HG02759 (cell line): ENCODE data around the gene SPTBN4.
A peak's percentile ranks its signal among the peaks of the same experiment; 100 is the strongest.
"Not testable (repeated sequence)": the region's sequence is repeated elsewhere in the genome, so short reads cannot be mapped to it uniquely, and the experiment has no call there.

Experiments
- ATAC-seq: cut with Tn5 transposase; IDR thresholded peaks from one replicate; pipeline ENCODE4 v1.9.1; 2021; ENCODE audit warnings: mild to moderate bottlenecking, moderate library complexity; ENCODE audit not compliant: unreplicated experiment

The SPTBN4 gene

DNA sequence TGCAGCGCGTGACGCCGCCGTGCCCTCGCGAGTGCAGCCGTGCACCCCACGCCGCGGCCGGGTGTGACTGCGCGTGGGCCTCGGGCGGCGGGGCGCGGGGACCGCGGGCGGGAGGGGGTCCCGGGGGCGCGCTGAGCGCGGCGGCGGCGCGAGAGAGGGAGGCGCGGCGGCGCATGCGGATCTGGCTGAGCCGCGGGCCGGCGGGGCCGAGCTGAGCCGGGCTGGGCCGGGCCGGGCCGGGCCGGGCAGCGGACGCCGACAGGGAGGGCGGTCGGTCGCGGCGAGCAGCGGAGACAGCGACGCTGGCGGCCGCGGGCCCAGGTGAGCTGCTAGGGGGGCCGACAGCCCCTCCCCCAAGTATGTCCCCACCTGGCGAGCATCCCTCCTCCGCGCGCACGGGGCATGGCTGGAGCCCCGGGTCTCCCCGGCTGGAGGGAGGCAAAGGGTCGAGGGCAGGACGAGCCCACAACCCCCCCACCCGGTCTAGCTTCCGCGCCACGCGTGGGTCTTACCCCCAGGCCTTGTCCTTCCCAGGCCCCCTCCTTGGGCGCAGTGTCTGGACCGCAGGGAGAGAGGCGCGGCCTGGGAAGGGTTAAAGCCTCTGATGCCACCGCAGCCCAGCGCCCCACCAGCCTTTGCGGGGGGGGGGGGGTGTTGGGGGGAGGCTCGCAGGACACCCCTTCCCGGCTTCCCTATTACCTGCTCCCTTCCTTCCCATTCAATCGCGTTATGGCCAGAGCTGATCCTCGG is at the start of gene SPTBN4:
TSS of gene SPTBN4 (plus strand) at position 17 of the 750 bp plus-strand sequence. CDS start 5,621 bp downstream, outside the sequence.
- ATAC-seq: no peak

GRCh38 chr19:40417643-40417981 is 49.2 kb upstream of the SPTBN4 start:
- no peak for ATAC-seq

DNA sequence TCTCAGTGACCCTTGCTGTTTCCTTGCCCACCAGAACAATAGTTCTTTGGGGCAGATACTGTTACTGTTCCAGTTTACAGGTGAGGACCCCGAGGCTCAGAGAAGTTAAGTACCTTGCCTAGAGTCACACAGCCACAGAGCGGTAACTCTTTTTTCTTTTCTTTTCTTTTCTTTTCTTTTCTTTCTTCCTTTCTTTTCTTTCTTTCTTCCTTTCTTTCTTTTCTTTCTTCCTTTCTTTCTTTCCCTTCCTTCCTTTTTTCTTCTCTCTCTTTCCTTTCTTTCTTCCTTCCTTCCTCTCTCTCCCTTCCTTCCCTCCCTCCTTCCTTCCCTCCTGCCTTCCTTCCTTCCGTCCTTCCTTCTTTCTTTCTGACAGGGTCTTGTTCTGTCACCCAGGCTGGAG is 48.8 kb upstream of the SPTBN4 start:
- ATAC-seq: no peak

GRCh38 chr19:40419066-40419612 is 47.7 kb upstream of the SPTBN4 start:
- ATAC-seq: no peak

GRCh38 chr19:40419780-40420179 is 47.0 kb upstream of the SPTBN4 start:
- no peak for ATAC-seq

DNA sequence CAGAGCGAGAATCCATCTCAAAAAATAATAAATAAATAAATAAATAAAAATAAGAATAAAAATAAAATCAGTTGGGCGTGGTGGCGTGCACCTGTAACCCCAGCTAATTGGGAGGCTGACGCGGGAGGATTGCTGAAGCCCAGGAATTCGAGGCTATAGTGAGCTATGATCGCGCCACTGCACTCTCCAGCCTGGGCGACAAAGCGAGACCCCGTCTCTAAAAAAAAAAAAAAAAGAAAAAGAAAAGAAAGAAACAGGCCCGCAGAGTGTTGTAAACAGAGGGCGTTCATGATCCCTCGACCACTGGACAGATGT is 46.4 kb upstream of the SPTBN4 start:
- ATAC-seq: no peak

DNA sequence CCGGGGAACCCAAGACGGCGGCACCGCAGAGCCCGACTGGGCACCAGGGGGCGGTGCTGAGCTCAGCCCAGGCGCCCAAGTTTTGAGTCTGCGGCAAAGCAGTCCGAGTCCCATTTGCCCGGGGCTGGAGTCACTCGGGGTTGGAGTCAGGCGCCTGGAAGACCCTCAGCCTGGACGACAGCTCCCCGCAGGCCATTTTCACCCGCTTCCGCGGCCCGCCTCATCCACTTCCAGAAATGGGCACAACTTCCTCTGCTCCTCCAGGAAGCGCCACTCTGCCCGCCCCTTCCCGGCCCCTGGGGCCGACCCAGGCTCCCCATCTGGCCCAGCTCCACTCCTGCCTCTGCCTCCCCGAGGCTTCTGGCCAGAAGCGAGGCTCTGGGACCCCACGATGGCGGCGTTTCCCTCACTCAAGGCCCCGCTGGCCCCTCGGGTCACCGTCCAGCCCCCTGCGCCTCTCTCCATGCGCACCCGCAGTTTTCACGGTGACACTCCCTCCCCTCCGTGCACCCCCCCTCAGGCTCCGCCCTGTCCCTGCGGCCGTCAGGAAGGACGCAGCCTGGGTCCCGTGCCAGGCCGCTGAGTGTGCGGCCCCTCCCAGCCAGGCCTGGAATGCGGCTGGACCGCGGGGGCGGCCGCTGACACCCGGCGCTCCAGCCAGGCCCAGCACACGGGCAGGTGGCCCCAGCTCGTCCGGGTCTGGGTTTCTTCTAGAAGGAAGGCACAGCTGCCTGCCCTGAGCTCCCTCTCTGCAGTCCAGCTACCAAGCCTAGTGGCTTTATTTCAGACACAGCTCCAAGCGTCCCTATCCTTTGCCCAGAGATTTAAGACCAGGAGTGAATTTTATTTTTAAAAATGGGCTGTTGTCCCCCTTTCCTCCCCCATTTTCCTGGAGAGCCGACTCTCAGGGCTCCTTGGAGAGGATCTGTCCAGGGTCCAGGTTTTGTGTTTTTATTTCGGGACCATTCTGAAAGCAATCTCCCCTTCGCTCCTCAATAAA is 45.7 kb upstream of the SPTBN4 start:
- peak; percentile 46 for ATAC-seq

GRCh38 chr19:40421993-40422747 is 44.6 kb upstream of the SPTBN4 start:
- no peak for ATAC-seq

DNA sequence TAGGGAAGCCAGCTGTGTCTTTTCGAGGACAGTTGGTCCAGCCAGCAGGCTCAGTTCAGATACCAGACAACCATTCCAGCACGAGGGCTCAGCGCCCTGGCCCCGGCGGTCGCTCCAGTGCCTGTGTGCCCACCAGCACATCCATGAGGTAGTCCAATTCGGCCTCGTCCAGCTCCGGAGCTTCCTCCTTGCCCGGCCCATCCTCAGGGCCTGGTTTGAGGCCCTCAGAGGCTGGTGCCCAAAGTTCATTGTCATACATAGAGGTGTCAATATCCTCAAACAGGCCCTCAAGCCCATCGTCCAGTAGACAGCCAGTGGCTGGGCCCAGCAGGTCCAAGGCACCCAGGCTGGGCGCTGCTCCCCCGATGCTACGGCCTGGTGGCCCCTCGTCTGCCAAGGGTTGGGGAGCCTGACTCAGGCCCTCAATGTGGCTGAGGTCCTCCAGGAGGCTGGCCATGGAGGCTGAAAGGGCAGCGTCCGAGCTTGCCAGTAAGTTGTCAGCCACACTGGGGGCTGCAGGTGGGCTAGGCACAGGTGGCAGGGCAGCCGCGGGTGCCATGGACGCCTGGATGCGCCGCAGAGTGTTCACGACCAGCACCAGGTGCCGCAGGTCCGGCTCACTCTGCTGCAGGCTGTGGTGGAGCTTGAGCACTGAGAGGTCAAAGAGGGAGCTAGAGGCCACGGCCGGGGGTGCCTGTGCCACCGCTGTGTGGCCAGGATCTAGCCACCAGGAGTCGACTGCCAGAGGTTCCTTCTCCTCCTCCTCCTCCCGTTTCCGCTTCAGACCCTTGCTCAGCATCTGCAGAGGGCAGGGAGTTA is 43.8 kb upstream of the SPTBN4 start:
- ATAC-seq: no peak

GRCh38 chr19:40423938-40424337 is 42.9 kb upstream of the SPTBN4 start:
- no peak for ATAC-seq

DNA sequence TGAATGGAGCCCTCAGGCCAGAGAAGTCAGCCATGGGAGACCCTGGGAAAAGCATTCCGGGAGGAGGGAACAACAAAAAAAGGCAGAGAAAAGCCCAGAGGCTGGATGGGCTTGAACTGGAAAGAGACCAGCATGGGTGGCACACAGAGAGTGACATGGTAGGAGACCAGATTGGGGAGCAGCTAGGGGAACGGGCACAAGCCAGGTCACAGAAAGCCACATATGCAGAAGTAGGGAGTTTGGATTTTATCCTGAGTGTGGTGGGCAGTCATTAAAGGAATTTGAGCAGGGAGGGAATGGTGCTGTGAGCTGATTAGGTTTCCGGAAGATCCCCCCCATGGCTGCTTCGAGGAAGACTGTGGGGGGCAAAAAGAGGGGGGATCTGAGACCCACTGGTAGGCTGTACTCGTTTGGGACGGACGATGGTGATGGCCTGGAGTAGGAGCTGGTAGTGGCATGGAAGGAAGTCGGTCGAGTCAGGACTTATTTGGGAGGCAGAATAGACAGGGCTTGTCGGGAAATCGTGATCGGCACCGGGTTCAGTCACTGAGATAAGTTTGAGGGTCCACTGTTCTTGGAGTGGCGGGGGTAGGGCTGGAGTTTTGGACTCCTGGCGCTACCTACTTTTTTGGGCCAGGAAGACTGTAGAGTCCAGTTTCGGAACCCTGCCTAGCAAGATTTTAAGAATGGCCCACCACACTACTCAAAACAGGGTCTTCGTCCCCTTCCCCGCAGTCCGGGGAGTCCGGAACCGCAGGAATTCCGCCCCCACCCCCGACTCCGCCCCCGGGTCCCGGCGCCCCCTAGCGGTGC is 42.0 kb upstream of the SPTBN4 start:
- ATAC-seq: no peak

DNA sequence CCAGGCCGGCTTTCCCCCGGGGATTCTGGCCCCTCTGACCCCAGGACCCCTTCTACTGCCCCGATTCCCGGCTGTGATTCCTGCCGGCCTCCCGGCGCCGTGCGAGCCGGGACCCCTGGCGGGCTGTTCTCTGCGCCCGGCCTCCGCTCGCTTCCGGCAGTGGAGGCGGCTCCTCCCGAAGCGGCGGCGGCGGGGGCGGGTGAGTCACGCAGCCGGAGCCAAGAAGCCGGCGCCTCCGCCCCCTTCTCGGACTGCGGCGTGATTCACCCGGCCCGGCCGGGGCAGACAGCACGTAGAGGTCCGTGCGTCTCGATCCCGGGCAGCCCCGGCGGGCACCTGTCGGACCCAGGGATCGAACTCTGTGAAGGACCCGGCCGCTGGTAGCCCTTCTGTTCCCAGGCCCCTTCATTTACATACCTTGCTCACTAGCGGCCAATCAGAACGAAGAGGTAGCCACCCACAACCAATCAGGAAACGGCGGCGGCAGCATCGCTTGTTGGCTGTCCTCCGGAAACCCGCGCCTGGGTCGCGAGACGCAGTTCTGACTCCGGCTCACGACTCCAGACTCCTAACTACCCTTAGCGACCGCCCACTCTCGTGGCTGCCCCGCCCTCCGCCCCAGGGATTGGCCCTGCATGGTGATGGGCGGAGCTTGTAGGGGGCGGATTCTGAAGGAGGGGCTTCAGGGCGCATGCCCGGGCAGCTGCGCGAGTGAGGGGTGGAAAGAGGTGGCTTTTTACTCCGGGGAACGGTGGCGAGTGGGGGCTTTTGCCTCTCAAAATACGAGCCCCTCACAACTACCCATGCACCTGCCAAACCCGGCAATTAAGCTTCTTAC is 41.1 kb upstream of the SPTBN4 start, which contains the start of gene SERTAD1:
TSS of gene SERTAD1 (minus strand) at position 543 of the 838 bp plus-strand sequence. CDS start 2,446 bp downstream, outside the sequence.
- peak; percentile 83 for ATAC-seq

DNA sequence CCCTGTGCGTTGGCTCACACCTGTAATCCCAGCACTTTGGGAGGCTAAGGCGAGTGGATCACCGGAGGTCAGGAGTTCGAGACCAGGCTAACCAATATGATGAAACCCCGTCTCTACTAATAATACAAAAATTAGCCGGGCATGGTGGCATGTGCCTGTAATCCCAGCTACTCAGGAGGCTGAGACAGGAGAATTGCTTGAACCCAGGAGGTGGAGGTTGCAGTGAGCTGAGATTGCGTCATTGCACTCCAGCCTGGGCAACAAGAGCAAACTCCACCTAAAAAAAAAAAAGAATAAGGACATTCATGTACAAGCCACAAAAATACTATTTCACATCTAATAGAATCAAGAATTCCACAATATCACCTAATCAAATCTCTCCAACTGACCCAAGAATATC is 38.6 kb upstream of the SPTBN4 start:
- not testable (repeated sequence) for ATAC-seq

DNA sequence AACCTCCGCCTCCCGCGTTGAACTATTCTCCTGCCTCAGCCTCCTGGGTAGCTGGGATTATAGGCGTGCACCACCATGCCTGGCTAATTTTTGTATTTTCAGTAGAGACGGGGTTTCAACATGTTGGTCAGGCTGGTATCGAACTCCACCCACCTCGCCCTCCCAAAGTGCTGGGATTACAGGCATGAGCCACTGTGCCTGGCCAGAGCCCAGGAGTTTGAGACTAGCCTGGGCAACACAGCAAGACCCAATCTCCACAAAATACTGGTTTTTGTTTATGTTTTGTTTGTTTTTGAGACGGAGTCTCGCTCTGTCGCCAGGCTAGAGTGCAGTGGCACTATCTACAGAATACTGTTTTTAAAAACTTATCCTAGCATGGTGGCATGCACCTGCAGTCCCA is 36.6 kb upstream of the SPTBN4 start:
- not testable (repeated sequence) for ATAC-seq

- ATAC-seq: no peak
Observed at GRCh38 chr19:40431698-40432097, 35.1 kb upstream of the SPTBN4 start.

GRCh38 chr19:40432760-40433159 is 34.0 kb upstream of the SPTBN4 start:
- not testable (repeated sequence) for ATAC-seq

DNA sequence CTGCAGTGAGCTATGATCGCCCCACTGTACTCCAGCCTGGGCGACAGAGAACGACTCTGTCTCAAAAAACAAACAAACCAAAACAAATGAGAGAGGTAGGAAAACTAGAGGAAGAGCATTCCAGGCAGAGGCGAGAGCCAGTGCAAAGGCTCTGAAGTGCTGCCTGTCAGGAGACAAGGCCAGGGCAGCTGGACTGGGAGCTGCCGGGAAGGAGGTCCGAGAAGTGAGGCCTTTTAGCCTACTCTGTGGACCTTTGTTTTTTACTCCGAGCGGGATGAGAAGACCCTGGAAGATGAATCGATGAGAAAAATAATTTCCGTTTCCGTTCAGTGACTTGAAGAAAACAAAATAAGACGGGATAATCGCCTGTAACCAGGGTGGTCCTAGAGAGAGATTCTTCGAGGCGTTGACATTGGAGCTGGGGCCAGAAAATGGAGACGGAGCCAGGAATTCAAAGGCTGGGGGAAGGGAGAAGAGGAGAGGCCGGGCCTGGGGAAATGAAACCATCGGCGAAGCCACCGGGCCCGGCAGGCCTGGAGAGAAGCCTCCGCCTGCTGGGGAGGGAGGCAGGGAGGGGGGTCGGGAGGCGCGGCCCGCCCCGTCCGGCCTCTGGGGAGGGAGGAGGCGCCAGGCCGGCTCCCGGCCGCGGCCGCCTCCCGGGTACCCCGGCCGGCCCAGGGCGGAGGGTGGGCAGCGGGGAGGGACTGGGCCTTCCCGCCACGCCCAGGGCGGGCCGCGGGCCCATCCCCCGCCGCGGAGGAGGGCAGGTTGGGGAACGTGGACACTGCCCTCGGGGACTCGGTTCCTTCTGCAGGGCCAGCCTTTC is 33.2 kb upstream of the SPTBN4 start:
- ATAC-seq: peak; percentile 67
